GM23248 (cell line): ENCODE data around the gene RASAL3.

Source experiments
- EZH2 ChIP-seq: fragments of 200-600 bp; sonication (generic); IDR thresholded peaks from 2 replicates; pipeline ENCODE4 v1.6.1; 2018; ENCODE audit warnings: antibody characterized with exemption, mild to moderate bottlenecking; ENCODE audit not compliant: insufficient read depth, poor library complexity, severe bottlenecking
- EZH2phosphoT487 ChIP-seq: fragments of 200-600 bp; sonication (generic); IDR thresholded peaks from 2 replicates; pipeline ENCODE4 v1.6.1; 2018; ENCODE audit warnings: antibody characterized with exemption, moderate library complexity, mild to moderate bottlenecking, low read depth; ENCODE audit not compliant: insufficient read depth

- no peak for TF ChIP-seq EZH2
- TF ChIP-seq EZH2phosphoT487, result no peak
Measured at GRCh38 chr19:15449620-15450527, 14.5 kb downstream of the RASAL3 start, which contains the start of gene WIZ.
